SIG-M5 (cell line): ENCODE measurements around the gene GPR78.

Experiments
- DNase-seq: peaks from one replicate; lab custom pipeline; 2025; lab: John Stamatoyannopoulos, UW

Gene GPR78, protein sequence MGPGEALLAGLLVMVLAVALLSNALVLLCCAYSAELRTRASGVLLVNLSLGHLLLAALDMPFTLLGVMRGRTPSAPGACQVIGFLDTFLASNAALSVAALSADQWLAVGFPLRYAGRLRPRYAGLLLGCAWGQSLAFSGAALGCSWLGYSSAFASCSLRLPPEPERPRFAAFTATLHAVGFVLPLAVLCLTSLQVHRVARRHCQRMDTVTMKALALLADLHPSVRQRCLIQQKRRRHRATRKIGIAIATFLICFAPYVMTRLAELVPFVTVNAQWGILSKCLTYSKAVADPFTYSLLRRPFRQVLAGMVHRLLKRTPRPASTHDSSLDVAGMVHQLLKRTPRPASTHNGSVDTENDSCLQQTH

DNA sequence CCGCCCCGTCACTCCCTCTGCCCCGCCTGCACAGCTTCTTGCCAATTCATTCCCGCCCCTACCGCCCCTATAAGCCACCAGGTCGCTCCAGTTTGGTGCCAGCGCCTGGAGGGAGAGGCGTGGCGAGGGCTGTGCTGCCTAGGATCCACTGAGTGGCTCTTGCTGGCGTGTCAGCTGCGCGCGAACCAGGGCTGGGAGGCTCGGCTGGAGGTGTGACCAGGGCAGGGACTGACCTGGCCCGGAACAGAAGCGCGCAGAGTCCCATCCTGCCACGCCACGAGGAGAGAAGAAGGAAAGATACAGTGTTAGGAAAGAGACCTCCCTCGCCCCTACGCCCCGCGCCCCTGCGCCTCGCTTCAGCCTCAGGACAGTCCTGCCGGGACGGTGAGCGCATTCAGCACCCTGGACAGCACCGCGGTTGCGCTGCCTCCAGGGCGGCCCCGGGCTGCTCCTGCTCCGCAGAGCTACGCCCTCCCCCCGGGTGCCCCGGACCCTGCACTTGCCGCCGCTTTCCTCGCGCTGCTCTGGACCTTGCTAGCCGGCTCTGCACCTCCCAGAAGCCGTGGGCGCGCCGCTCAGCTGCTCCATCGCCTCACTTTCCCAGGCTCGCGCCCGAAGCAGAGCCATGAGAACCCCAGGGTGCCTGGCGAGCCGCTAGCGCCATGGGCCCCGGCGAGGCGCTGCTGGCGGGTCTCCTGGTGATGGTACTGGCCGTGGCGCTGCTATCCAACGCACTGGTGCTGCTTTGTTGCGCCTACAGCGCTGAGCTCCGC, at the start of gene GPR78:
Gene GPR78 (plus strand): TSS at position 72 of the 773 bp plus-strand sequence. CDS start 591 bp downstream, at position 663.
- DNase-seq = no peak

DNA sequence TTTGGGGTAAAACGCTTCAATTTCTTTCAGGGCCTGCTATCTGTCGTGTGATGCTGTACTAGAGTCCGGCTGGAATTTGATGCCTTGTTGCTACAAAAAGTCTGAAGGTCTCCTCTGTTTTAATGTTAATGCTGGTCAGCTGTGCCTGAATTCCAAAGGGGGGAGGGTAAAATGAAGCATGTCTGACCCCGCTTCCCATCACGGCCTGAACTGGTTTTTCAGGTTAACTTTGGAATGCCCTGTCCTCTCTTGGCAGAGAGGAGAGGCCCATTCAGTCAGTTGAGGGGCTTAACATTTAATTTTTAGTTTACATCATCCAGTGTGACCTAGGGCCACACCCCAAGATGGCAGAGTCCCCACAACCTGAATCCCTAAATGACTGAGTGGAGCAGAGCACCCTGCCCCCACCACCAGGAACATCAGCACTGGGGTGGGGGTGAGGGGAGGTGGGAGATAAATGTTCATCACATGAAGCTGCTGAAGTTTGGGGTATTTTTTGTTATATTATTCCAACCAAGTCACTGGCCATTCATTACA, 47.9 kb upstream of the GPR78 start:
- DNase-seq = no peak

GRCh38 chr4:8533274-8533865, 46.8 kb upstream of the GPR78 start:
- DNase-seq = no peak

DNA sequence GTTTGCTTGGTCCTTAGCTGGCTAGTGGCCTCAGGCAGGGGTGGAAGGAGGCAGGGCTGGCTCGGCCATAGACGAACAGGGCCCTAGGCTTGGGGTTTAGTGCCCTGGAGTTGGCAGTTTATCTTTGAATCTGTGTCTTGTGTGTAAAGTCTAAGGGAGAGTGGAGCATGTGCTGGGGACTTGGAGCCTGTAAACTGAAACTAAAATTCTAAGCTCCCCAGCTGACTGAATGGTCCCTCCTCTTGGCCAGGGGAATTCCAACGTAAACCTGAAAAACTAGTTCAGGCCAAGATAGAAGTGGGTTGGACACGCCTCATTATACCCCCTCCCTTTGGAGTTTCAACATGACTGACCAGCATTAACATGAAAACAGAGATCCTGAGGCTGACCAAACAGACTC, 46.1 kb upstream of the GPR78 start:
- no peak for DNase-seq

DNA sequence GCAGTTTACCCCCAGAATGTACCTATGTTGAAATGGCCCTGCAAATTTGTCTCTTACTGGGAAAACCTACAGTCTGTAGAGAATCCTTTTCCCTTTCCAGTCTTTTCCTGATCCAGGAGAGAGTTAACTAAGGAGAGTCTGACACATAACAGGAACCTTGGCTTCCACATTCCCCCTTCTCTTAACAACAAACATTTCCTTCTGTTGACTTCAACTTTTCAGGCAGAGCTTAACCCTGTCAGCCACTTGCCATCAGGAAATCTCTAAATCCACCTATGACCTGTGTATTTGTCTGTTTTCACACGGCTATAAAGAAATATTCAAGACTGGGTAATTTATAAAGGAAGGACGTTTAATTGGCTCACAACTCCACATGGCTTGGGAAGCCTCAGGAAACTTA, 45.6 kb upstream of the GPR78 start:
- DNase-seq = no peak

GRCh38 chr4:8536467-8536866, 43.7 kb upstream of the GPR78 start:
- no peak for DNase-seq

GRCh38 chr4:8537041-8537461, 43.1 kb upstream of the GPR78 start:
- no peak for DNase-seq

- DNase-seq = no peak
Measured at GRCh38 chr4:8538076-8538702, 42.0 kb upstream of the GPR78 start.

- DNase-seq = no peak
Measured at GRCh38 chr4:8538703-8539567, 41.3 kb upstream of the GPR78 start.

GRCh38 chr4:8539661-8540060, 40.5 kb upstream of the GPR78 start:
- no peak for DNase-seq

DNA sequence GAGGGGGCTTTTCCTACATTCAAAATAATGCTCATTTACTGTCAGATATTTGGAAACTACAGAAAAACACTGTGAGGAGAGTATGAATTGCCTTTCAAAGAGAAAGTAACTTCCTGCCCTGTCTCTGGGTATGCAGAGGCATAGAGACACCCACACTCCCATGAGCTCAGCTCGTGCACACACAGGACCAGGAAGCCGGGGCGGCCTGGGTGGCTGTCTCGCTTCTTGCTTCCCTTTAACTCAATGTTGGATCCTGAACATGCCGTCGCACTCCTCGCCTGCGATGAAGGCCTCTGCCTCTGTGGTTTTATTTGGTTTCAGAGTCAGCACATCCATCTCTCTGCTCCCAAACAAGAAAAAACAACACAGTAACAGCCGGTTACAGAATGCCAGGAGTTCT, 40.1 kb upstream of the GPR78 start:
- no peak for DNase-seq

DNA sequence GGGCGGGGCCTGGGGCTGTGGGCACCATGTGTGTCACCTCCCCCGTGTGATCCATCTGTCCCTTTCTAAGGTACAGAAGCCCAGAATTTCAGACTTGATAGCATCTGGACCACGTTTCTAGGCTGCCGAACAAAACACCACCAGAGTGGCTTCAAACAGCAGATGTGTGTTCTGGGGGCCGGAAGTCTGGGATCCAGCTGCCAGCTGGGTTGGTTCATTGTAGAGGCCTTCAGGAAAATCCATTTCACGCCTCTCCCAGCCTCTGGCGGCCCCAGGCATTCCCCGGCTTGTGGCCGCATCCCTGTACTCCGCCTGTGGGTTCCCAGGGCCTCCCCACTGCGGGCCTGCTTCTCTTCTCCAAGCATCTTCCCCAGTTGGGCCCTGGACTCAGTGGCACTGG, 39.6 kb upstream of the GPR78 start:
- no peak for DNase-seq

GRCh38 chr4:8540991-8541390, 39.2 kb upstream of the GPR78 start:
- no peak for DNase-seq

GRCh38 chr4:8541981-8542715, 38.0 kb upstream of the GPR78 start:
- DNase-seq = no peak

DNA sequence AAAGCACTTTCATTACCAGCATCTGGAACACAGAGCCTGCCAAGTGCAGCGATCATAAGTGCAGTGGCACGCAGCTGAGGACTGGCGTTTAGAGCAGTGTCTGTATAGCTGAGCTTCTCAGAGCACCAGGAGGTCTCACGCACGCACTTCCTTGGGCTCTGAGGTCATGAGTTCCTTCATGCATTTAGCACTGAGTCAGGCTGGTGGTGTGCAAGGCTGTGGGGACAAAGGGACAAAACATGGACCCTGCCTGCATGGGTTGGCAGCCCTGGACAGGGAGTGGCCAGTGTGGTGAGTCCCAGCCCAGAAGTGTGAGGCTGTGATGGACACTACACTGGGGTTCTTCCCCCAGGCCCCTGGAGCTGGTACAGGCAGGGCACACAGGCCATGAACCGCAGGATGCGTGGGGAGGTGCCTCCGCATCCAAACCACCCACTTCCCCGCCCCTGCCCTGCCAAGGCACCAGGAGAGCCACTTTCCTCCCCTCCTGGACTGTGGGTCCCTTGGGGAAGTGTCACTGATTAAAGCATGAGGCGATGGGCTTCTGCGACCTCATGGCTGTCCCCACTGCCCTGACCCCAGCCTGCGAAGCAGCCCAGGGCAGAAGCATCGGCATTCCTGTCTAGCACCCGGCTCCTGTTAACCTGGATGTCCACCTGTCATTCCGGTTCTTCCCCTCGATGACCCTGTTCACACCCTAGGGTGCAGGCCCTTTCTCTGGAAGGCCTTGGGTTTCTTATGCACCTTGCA, 37.2 kb upstream of the GPR78 start:
- DNase-seq = no peak

- DNase-seq = no peak
Measured at GRCh38 chr4:8543623-8544022, 36.6 kb upstream of the GPR78 start.

- no peak for DNase-seq
Measured at GRCh38 chr4:8544282-8544681, 35.9 kb upstream of the GPR78 start.

DNA sequence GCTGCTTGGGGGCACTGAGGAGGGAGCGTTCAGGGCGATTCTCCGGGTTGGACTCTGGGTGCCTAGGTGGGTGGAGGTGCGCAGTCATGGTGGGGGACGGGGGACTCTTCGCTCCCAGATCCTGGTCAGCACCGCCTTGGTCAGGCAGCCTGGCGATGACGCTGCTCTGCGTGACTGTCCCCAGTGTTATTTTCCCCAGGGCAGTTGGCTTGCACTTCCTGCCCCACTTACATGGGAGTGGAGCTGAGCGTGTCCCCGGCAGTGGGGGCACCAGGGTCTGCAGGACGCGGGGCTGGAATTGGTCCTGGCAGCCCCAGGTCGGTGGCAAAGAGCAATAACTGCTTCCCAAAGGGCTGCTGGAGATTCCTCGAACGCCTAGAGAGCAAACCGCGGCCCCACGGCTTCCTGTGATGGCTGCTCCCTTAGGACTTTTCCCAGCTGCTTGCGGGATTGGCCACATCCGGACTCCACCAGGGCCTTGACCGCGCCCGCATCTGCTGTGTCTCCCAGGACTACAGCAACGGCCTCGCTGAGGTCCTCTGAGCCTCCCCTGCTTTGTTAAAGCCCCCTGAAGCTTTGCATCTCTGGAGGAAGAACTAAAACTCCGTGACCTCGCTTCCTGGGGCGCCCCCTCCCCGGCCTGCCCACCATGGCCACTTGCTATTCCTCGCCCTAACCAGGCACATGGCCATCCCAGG, 35.3 kb upstream of the GPR78 start:
- DNase-seq = no peak

DNA sequence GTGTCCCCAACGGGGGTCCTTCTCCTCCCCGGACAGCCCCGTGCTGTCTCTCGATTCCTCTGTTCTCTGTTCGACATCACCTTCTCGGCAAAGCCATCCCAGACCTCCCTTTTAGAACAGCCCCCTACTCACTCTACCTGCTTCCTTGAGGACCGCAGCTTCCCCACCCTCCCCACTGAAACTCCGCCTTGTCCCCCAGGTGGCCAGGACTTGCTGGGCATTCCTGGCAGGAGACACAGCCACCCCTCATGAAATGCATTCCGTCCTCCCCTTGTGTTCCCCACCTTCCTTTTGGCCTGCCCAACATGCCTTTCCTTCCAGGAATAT, 34.8 kb upstream of the GPR78 start:
- no peak for DNase-seq

DNA sequence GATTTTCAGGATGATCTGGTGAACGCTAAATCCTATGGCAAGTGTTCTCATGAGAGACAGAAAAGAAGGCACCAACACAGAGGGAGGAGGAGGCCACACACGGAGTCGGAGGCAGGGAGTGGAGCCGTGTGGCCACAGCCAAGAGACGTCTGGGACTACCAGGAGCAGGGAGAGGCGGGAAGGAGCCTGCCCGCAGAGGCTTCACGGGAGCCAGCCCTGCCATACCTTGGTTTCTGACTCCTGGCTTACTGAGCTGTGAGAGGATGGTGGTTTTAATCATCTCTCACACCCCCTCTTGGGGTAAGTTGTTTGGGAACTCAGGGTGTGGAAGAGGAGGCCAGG, 33.5 kb upstream of the GPR78 start:
- no peak for DNase-seq
